ENCODE measurements around the gene ZCWPW1.

- TF ChIP-seq CTCF (IDR thresholded peaks at IDR 0.05) (no peak), POLR2A (IDR thresholded peaks at IDR 0.05) (no peak)
Observed at GRCh38 chr7:100438172-100438571, 9.7 kb upstream of the ZCWPW1 start.

Data from testis (tissue), 2 donors.